CD4-positive, alpha-beta T cell (primary cell): ENCODE data around the gene EHMT2. TPM values are rescaled to one million over a fixed set of nuclear protein-coding genes. Genes with fewer than 3 reads are reported as not detected.

Experiments
- ATAC-seq: fragments of 200-7000 bp; cut with Tn5 transposase; one replicate; pipeline ENCODE4 v1.10.0; 2022; ENCODE audit warnings: mild to moderate bottlenecking; ENCODE audit not compliant: poor library complexity
- CTCF ChIA-PET: fragments of 350-600 bp; sonication (Branson Sonifier 250); formaldehyde crosslinking; loops from one replicate; lab custom pipeline; 2021; ENCODE audit warnings: antibody characterized with exemption, inconsistent platforms; lab: Charles Lee
- POLR2A ChIA-PET: fragments of 350-600 bp; sonication (Branson Sonifier 250); formaldehyde crosslinking; loops from one replicate; lab custom pipeline; 2021; ENCODE audit warnings: antibody characterized with exemption, inconsistent platforms; lab: Charles Lee
- DNase-seq, 14 experiments: peaks; one replicate each; pipeline ENCODE4 v3.0.0-alpha.2; 2013 to 2020; ENCODE audit warnings: mixed read lengths in 2 of 14
- H3K27ac ChIP-seq, 2 donors: one replicate each; pipeline versions ENCODE4 v1.5.1 to v1.7.0; 2013; ENCODE audit warnings: low read length in 2 of 2, low read depth in 1 of 2, mild to moderate bottlenecking in 1 of 2
- H3K27me3 ChIP-seq, 2 experiments: 1 replicate in 1 of 2; 2 replicates in 1 of 2; pipeline versions ENCODE4 v1.6.1 to v1.7.0; 2013; ENCODE audit warnings: low read length in 2 of 2, control low read depth in 1 of 2, mild to moderate bottlenecking in 1 of 2, moderate library complexity in 1 of 2; ENCODE audit not compliant: insufficient read depth in 2 of 2, control insufficient read depth in 1 of 2
- H3K36me3 ChIP-seq: one replicate; pipeline ENCODE4 v1.6.1; 2013; ENCODE audit warnings: low read length, control low read depth; ENCODE audit not compliant: insufficient read depth
- H3K4me1 ChIP-seq: one replicate; pipeline ENCODE4 v1.6.1; 2013; ENCODE audit warnings: low read length, control low read depth; ENCODE audit not compliant: insufficient read depth
- H3K4me3 ChIP-seq: one replicate; pipeline ENCODE4 v1.5.1; 2013; ENCODE audit warnings: mild to moderate bottlenecking, low read length, moderate library complexity
- H3K9me3 ChIP-seq, 2 experiments: 1 replicate in 1 of 2; 2 replicates in 1 of 2; pipeline versions ENCODE4 v1.6.1 to v1.7.0; 2013; ENCODE audit warnings: low read length in 2 of 2, mild to moderate bottlenecking in 2 of 2, control low read depth in 1 of 2, moderate library complexity in 1 of 2; ENCODE audit not compliant: control insufficient read depth in 1 of 2, insufficient read depth in 1 of 2
- H3K27ac Mint-ChIP-seq: one replicate; pipeline ENCODE4 v1.8.0; 2020; ENCODE audit warnings: mixed read lengths
- H3K27me3 Mint-ChIP-seq: one replicate; pipeline ENCODE4 v1.8.0; 2021; ENCODE audit warnings: mixed read lengths
- H3K36me3 Mint-ChIP-seq: one replicate; pipeline ENCODE4 v1.8.0; 2021; ENCODE audit warnings: low read depth, mixed read lengths
- H3K4me1 Mint-ChIP-seq: one replicate; pipeline ENCODE4 v1.8.0; 2021; ENCODE audit warnings: low read depth, mixed read lengths
- H3K4me3 Mint-ChIP-seq: one replicate; pipeline ENCODE4 v1.8.0; 2020; ENCODE audit warnings: mild to moderate bottlenecking, mixed read lengths
- H3K9me3 Mint-ChIP-seq: one replicate; pipeline ENCODE4 v1.8.0; 2020; ENCODE audit warnings: mixed read lengths
- intact Hi-C, 2 experiments: fragments of 100-400 bp; cut with DNase I in 1 of 2; cut with micrococcal nuclease in 1 of 2; formaldehyde crosslinking; loops; one replicate each; pipeline versions ENCODE4 v1.15.1 to v1.9.0; 2023 to 2025; cut with DNase I, micrococcal nuclease
- total RNA-seq, 174 experiments: library from RNA in 2 of 174; stranded (reverse) in 2 of 174; gene quantifications; one replicate each; pipeline ENCODE4 v1.2.3 and lab custom pipeline; 2021 to 2026
- TF ChIP-seq, protein P1 (sequence below): fragments of 200-600 bp; IDR thresholded peaks from one replicate; pipeline ENCODE4 v1.8.0; 2022; ENCODE audit warnings: antibody characterized with exemption, mild to moderate bottlenecking

The EHMT2 gene
- total RNA-seq, 2 experiments from 2014 or later: 36.3 to 36.6 TPM

DNA sequence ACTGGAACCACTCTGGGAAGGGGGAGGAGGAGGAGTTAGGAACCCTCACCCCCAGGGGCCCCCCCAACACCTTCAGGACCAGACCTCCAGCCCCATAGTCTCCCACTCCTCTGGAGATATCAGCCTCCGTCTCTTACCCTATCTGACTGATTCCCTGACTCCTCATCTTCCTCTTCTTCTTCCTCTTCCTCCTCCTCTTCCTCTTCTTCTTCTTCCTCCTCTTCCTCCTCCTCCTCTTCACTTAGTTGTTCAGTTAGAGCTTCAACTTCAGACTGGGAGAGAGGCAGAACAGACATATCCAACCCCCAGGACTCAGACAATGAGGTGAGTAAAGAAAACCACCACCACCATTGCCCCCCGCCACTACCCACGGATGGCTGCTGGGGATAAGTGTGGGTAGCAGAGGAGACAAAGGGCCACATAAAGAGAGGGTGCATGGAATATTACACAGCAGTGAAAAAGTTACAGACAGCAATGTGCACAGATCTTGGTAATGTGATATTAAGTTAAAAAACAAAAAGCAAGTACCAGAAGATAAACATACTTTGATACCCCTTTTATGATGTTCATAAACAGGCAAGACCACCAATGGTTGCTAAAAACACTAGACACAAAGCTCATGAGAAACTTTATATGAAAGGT lies 8.0 kb downstream of the EHMT2 start:
- Mint-ChIP-seq H3K4me3 (no peak overlapping the region), H3K9me3 (no peaks in the 10 kb centered on the region), H3K27me3 (no peaks in the 10 kb centered on the region), H3K27ac (no peak overlapping the region), H3K36me3 (peaks cover 85% of the 10 kb centered on the region), H3K4me1 (no peaks in the 10 kb centered on the region)
- ChIA-PET POLR2A (no interaction called here), CTCF (interaction anchor here (1.1 to 1.6 kb wide), 2 partner anchors 9 to 24 kb away, joined by 3 read pairs; no protein-coding TSS in a partner anchor)
- H3K36me3 ChIP-seq: peaks cover 78% of the 10 kb centered on the region
- peaks cover 8% of the 10 kb centered on the region for H3K4me1 ChIP-seq
- ATAC-seq: no peak
- H3K4me3 ChIP-seq: no peak overlapping the region
- DNase-seq: no peak
- TF ChIP-seq, protein P1, sequence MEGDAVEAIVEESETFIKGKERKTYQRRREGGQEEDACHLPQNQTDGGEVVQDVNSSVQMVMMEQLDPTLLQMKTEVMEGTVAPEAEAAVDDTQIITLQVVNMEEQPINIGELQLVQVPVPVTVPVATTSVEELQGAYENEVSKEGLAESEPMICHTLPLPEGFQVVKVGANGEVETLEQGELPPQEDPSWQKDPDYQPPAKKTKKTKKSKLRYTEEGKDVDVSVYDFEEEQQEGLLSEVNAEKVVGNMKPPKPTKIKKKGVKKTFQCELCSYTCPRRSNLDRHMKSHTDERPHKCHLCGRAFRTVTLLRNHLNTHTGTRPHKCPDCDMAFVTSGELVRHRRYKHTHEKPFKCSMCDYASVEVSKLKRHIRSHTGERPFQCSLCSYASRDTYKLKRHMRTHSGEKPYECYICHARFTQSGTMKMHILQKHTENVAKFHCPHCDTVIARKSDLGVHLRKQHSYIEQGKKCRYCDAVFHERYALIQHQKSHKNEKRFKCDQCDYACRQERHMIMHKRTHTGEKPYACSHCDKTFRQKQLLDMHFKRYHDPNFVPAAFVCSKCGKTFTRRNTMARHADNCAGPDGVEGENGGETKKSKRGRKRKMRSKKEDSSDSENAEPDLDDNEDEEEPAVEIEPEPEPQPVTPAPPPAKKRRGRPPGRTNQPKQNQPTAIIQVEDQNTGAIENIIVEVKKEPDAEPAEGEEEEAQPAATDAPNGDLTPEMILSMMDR: no peak
- intact Hi-C loops: no loop called here
- H3K27ac ChIP-seq: no peak overlapping the region
- H3K9me3 ChIP-seq: no peaks in the 10 kb centered on the region
- H3K27me3 ChIP-seq: no peaks in the 10 kb centered on the region

DNA sequence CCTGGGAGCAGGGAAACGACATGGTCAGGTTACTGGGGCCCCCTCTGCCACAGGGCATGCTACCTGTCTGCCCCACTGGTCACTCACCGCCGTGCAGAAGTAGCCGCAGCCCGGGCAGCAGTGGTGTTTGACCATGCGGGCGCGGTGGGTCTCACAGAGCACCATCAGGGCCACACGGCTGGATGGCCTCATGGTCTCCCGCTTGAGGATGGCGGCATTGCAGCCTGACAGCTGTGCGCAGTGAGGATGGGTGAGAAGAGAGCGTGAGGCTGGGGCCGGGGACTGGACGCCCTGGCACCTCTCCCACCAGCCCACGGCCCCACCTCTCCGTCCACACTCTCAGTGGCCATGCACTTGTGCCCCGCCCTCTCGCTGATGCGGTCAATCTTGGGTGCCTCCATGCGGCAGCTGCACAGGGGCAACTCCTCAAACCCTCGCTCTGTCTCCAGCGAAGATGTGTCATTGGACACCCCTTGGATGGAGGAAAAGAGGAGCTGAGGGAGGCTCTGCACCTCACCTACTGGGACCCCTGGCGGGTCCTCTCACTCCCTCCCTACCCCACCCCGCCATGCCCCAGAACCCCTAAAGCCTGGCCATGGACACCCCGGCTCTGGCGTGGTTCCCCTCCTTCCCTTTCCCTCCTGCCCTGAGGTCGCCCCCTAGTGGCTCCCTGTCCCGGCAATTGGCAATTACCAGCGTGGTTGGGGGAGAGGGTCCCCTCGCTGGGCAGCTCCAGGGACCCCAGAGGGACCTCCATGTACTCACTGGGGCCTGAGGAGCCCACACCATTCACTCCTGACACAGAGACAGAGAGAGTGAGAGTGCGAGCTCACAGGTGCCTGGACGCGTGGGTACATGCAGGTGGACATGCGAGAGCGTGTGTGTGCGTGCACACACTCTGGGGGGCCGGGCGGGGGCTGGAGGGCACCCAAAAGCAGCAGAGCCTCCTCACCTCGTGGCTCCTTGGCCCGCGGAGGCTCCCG lies 8.9 kb downstream of the EHMT2 start:
- H3K9me3 ChIP-seq: no peaks in the 10 kb centered on the region
- H3K27ac Mint-ChIP-seq: no peak overlapping the region
- ChIA-PET POLR2A (no interaction called here), CTCF (interaction anchor here (1.0 to 1.6 kb wide), 3 partner anchors 10 to 237 kb away, joined by 3 read pairs; no protein-coding TSS in a partner anchor)
- DNase-seq (peak; percentile 40 to 72 (median 52)), ATAC-seq (peak; percentile 70)
- H3K9me3 Mint-ChIP-seq: no peaks in the 10 kb centered on the region
- no peaks in the 10 kb centered on the region for H3K27me3 ChIP-seq
- no peaks in the 10 kb centered on the region for H3K27me3 Mint-ChIP-seq
- H3K27ac ChIP-seq: no peak overlapping the region
- H3K36me3 ChIP-seq: peaks cover 83% of the 10 kb centered on the region
- H3K4me1 Mint-ChIP-seq: no peaks in the 10 kb centered on the region
- H3K36me3 Mint-ChIP-seq: peaks cover 85% of the 10 kb centered on the region
- TF ChIP-seq, protein P1: peak; percentile 84
- intact Hi-C loops: loop anchor here in 1 of 2 experiments (1.0 kb wide), 1 partner anchor 208 kb away; no protein-coding TSS in a partner anchor
- no peak overlapping the region for H3K4me3 ChIP-seq
- peaks cover 8% of the 10 kb centered on the region for H3K4me1 ChIP-seq
- H3K4me3 Mint-ChIP-seq: no peak overlapping the region

DNA sequence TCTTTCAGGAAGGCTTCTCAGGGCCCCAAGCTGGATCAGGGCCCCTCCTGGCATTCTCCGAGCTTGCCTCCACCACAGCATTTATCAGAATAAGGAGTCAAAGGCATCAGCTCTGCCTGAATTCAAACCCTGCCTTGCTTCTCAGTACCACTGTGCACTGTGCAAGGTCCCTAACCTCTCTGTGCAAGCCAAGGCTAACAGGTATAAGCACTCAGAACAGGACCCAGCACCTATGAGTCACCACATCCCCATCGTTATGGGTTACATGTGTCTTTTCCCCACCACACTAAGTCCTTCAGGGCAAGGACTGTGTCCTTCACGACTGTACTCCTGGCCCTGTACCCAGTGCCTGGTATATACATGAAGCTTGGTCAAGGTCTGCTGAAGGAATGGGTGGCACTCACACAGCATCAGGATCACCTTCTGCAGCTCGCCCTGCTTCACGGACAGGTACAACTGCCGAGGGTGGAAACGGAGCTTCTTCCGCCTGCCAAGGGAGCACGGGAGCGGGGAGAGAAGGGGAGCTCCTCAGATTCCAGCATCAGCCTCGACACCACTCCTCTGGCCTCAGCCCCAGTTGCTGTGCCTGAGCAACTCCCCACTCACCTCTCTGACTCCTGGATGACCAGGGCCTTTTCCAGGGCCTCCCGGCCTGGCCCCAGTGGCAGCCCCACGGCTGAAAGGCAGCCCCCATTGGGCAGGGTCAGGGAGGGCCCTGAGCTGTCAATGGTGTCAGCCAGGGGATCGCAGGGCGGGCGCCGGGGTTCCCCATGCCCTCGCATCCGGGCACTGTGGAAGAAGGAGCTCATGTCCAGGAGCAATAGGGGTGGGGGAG lies 10.1 kb downstream of the EHMT2 start:
- no peaks in the 10 kb centered on the region for H3K27me3 ChIP-seq
- Mint-ChIP-seq H3K36me3 (peaks cover 85% of the 10 kb centered on the region), H3K9me3 (no peaks in the 10 kb centered on the region), H3K27me3 (no peaks in the 10 kb centered on the region), H3K4me3 (no peak overlapping the region), H3K27ac (no peak overlapping the region), H3K4me1 (no peaks in the 10 kb centered on the region)
- no peak overlapping the region for H3K4me3 ChIP-seq
- intact Hi-C loops: loop anchor here in 1 of 2 experiments (1.0 kb wide), 1 partner anchor 207 kb away; no protein-coding TSS in a partner anchor
- TF ChIP-seq, protein P1: no peak
- ChIA-PET CTCF (interaction anchor here (0.7 kb wide), 1 partner anchor 307 kb away, joined by 3 read pairs; no protein-coding TSS in a partner anchor), POLR2A (no interaction called here)
- peaks cover 8% of the 10 kb centered on the region for H3K4me1 ChIP-seq
- no peak overlapping the region for H3K27ac ChIP-seq
- no peaks in the 10 kb centered on the region for H3K9me3 ChIP-seq
- peaks cover 83% of the 10 kb centered on the region for H3K36me3 ChIP-seq
- ATAC-seq (no peak), DNase-seq (no peak)
